Brain microvascular endothelial cell (primary cell): ENCODE results near the gene ADCY5.

ENCODE experiments used
- DNase-seq: peaks from one replicate; pipeline ENCODE4 v3.0.0-alpha.2; 2020
- H3K27ac ChIP-seq: fragments of 250-450 bp; sonication (Bioruptor Pico); 2 replicates; pipeline ENCODE4 v1.5.1; 2020; ENCODE audit warnings: mild to moderate bottlenecking, moderate library complexity
- H3K27me3 ChIP-seq: fragments of 250-450 bp; sonication (Bioruptor Pico); replicated peaks from 2 replicates; pipeline ENCODE4 v1.5.1; 2020; ENCODE audit warnings: mild to moderate bottlenecking
- H3K36me3 ChIP-seq: fragments of 250-450 bp; sonication (Bioruptor Pico); replicated peaks from 2 replicates; pipeline ENCODE4 v1.5.1; 2020; ENCODE audit warnings: mild to moderate bottlenecking
- H3K4me3 ChIP-seq: 2 replicates; pipeline ENCODE4 v1.5.1; 2011; ENCODE audit warnings: low read depth, mild to moderate bottlenecking, control low read depth, low read length, moderate library complexity
- in situ Hi-C: cut with HindIII; loops from 2 replicates; pipeline ENCODE4 v1.10.0; 2017; ENCODE audit warnings: low sequenced_read_pairs, low pct_ligation_motif_present
- TF ChIP-seq, protein P1 (sequence below): IDR thresholded peaks from 2 replicates; pipeline ENCODE4 v1.5.1; 2011; ENCODE audit warnings: low read depth, mild to moderate bottlenecking, moderate library complexity, low read length, control low read depth, inconsistent platforms; ENCODE audit errors: missing control alignments

Gene ADCY5

DNA sequence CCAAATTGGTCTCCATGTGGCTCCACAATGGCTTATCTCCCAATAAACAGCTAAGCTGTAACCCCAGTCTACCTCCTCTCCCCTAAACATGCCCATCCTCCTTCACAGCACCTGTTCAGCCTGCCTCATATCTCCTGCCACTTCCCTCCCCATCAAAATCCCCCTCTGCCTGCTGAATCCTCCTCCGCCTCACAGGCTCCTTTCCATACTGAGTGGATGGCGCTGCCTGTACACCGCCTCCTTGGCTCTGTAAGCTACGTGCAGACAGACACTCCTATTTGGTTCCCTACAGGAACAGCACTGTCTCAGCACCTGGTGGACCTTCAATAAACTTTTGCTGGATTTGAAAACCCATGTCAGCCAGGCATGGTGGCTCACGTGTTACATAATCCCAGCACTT is 53.7 kb downstream of the ADCY5 start:
- in situ Hi-C loops = no loop called here
- TF ChIP-seq, protein P1, sequence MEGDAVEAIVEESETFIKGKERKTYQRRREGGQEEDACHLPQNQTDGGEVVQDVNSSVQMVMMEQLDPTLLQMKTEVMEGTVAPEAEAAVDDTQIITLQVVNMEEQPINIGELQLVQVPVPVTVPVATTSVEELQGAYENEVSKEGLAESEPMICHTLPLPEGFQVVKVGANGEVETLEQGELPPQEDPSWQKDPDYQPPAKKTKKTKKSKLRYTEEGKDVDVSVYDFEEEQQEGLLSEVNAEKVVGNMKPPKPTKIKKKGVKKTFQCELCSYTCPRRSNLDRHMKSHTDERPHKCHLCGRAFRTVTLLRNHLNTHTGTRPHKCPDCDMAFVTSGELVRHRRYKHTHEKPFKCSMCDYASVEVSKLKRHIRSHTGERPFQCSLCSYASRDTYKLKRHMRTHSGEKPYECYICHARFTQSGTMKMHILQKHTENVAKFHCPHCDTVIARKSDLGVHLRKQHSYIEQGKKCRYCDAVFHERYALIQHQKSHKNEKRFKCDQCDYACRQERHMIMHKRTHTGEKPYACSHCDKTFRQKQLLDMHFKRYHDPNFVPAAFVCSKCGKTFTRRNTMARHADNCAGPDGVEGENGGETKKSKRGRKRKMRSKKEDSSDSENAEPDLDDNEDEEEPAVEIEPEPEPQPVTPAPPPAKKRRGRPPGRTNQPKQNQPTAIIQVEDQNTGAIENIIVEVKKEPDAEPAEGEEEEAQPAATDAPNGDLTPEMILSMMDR = no peak
- no peak for DNase-seq
- no peak overlapping the region for H3K27ac ChIP-seq
- peaks cover 21% of the 10 kb centered on the region for H3K27me3 ChIP-seq
- H3K36me3 ChIP-seq = no peaks in the 10 kb centered on the region
- H3K4me3 ChIP-seq = no peak overlapping the region

DNA sequence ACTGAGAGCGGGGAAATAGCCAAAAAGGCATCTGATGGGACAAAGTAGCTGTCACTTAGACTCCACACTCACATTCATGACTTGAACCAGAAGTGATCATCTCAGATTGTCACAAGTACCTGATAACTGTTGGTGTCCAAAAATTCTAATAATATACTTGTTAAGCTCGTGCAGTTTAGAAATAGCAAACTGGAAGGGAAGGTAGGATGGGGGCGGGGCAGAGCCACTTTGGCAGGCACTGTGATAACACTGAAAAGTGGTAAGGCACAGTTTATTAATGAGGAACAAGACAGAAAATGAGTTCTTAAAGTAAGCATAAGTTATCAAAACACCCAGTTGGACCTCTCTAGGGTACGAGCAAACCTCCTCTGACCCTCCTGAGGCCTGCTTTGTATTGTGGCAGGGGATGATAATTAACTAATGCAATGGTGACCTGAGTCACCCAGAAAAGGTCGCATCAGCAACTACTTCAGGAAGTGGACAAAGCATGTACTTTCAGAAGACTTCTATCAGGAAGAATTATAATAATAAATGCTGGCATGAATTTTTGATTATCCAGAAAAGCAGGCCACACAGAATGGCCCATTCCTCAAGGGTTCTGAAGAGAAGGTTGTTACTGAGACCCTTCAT is 54.4 kb downstream of the ADCY5 start:
- Histone ChIP-seq H3K4me3 (no peak overlapping the region), H3K27ac (no peak overlapping the region), H3K27me3 (peaks cover 21% of the 10 kb centered on the region), H3K36me3 (no peaks in the 10 kb centered on the region)
- TF ChIP-seq, protein P1 = no peak
- in situ Hi-C loops = no loop called here
- no peak for DNase-seq

DNA sequence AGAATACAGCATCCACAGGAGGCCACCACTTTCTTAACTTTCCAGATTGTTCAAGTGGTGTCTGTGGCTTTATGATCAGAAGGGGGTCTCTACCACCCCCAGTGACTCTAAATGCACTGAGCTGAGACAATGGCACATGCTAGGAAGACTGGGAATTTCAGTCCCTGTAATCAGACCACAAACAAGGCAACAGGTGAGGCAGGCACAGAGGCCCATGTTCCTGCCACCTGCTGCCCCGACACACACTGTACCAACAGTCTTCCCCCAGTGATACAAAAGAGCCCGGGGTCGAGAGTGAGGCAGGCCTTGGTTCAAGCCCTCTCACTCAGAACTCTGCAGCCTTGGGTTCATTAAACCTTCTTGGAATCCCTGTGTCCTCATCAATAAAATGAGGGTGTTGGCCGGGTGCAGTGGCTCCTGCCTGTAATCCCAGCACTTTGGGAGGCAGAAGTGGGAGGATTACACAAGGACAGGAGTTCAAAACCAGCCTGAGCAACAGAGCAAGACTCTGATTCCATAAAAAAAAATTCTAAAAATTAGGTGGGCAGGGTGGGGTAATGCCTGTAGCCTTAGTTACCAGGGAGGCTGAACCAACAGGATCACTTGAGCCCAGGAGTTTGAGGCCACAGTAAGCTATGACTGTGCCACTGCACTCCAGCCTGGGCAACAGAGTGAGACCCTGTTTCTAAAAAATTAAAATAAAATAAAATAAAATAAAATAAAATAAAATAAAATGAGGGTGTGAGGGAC is 55.8 kb downstream of the ADCY5 start:
- H3K27ac ChIP-seq = no peak overlapping the region
- TF ChIP-seq, protein P1 = no peak
- peaks cover 18% of the 10 kb centered on the region for H3K27me3 ChIP-seq
- no peak overlapping the region for H3K4me3 ChIP-seq
- in situ Hi-C loops = no loop called here
- no peak for DNase-seq
- no peaks in the 10 kb centered on the region for H3K36me3 ChIP-seq

DNA sequence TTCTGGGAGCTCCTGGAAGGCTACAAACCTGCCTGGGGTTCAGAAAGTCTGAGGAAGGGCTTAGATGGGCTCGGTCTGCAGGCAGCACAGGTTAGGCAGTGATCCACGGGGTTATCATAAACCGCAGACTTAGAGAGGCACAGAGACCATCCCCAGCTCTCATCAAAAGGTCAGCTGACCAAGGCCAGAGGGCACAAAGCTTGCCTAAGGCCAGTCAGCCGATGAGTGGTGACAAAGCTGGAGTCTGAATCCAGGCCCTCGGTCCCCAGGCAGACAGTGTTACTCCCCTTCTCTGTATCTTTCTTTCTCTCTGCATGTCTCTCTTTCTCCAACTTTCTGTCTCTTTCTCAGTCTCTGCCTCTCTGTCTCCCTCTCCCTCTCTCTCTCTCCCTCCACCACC is 56.5 kb downstream of the ADCY5 start:
- Histone ChIP-seq H3K36me3 (no peaks in the 10 kb centered on the region), H3K4me3 (no peak overlapping the region), H3K27ac (no peak overlapping the region), H3K27me3 (peaks cover 11% of the 10 kb centered on the region)
- in situ Hi-C loops = no loop called here
- TF ChIP-seq, protein P1 = no peak
- no peak for DNase-seq

- in situ Hi-C loops = no loop called here
- no peak overlapping the region for H3K27ac ChIP-seq
- no peak overlapping the region for H3K4me3 ChIP-seq
- no peak for DNase-seq
- TF ChIP-seq, protein P1 = no peak
- no peaks in the 10 kb centered on the region for H3K36me3 ChIP-seq
- H3K27me3 ChIP-seq = peaks cover 11% of the 10 kb centered on the region
These were observed 57.9 kb downstream of the ADCY5 start for GRCh38 chr3:123390865-123391600.
